SK-N-SH (cell line): Measurements from ENCODE around the gene KRT23. TPM values are rescaled to one million over a fixed set of nuclear protein-coding genes. Genes with fewer than 3 reads are reported as not detected.

Source experiments
- CTCF ChIA-PET: fragments of 300-600, 350-600 bp; formaldehyde crosslinking; extraction: SDS; loops from one replicate; lab custom pipeline; 2021; lab: Yijun Ruan, JAX
- POLR2A ChIA-PET: fragments of 350-600 bp; sonication (Branson Sonifier 250); formaldehyde crosslinking; extraction: SDS; loops from one replicate; lab custom pipeline; 2020; ENCODE audit warnings: antibody characterized with exemption, inconsistent platforms; lab: Yijun Ruan, JAX
- DNase-seq: peaks from one replicate; pipeline ENCODE4 v3.0.0; 2012
- H2AFZ ChIP-seq: fragments of 200-600 bp; sonication (generic); 2 replicates; pipeline ENCODE4 v1.8.1; 2016; ENCODE audit warnings: antibody characterized with exemption, mild to moderate bottlenecking, low read depth
- H3F3A ChIP-seq: fragments of 200-600 bp; sonication (generic); replicated peaks from 2 replicates; pipeline ENCODE3; 2016; ENCODE audit warnings: antibody characterized with exemption, mild to moderate bottlenecking; ENCODE audit not compliant: insufficient read depth
- H3K27ac ChIP-seq, 2 experiments: fragments of 200-500 bp in 1 of 2; fragments of 200-600 bp in 1 of 2; sonication (Bioruptor generic) in 1 of 2; sonication (generic), shearing (Covaris generic) in 1 of 2; 2 replicates each; pipeline versions ENCODE4 v1.5.1 to v1.6.1; 2014 to 2016; ENCODE audit warnings: low read depth in 2 of 2, inconsistent platforms in 1 of 2, low read length in 1 of 2, mild to moderate bottlenecking in 1 of 2, mixed read lengths in 1 of 2
- H3K27me3 ChIP-seq: fragments of 200-600 bp; sonication (generic), shearing (Covaris generic); 2 replicates; pipeline ENCODE4 v1.6.1; 2016; ENCODE audit warnings: mixed run types; ENCODE audit not compliant: insufficient read depth
- H3K36me3 ChIP-seq, 2 experiments: fragments of 200-500 bp in 1 of 2; fragments of 200-600 bp in 1 of 2; sonication (Bioruptor generic) in 1 of 2; sonication (generic) in 1 of 2; replicated peaks in 1 of 2; 2 replicates each; pipeline versions ENCODE3 to v1.5.1; 2014 to 2016; ENCODE audit warnings: low read length in 1 of 2, mild to moderate bottlenecking in 1 of 2; ENCODE audit not compliant: insufficient read depth in 2 of 2, control insufficient read depth in 1 of 2
- H3K4me1 ChIP-seq, 2 experiments: fragments of 200-500 bp in 1 of 2; fragments of 200-600 bp in 1 of 2; sonication (Bioruptor generic) in 1 of 2; sonication (generic), shearing (Covaris generic) in 1 of 2; 2 replicates each; pipeline versions ENCODE4 v1.5.1 to v1.6.1; 2014 to 2016; ENCODE audit warnings: low read depth in 1 of 2, low read length in 1 of 2, mixed run types in 1 of 2; ENCODE audit not compliant: insufficient read depth in 2 of 2, control insufficient read depth in 1 of 2
- H3K4me2 ChIP-seq: fragments of 200-600 bp; sonication (generic), shearing (Covaris generic); 2 replicates; pipeline ENCODE4 v1.6.1; 2017; ENCODE audit warnings: mixed run types
- H3K4me3 ChIP-seq, 2 experiments: fragments of 200-500 bp in 1 of 2; fragments of 200-600 bp in 1 of 2; sonication (Bioruptor generic) in 1 of 2; sonication (generic), shearing (Covaris generic) in 1 of 2; 2 replicates each; pipeline versions ENCODE4 v1.5.1 to v1.8.1; 2014 to 2016; ENCODE audit warnings: low read depth in 2 of 2, inconsistent platforms in 1 of 2, low read length in 1 of 2, mild to moderate bottlenecking in 1 of 2, mixed read lengths in 1 of 2, moderate library complexity in 1 of 2
- H3K79me2 ChIP-seq: fragments of 200-600 bp; sonication (generic); 2 replicates; pipeline ENCODE4 v1.8.1; 2017; ENCODE audit warnings: mild to moderate bottlenecking; ENCODE audit not compliant: insufficient read depth
- H3K9ac ChIP-seq: fragments of 200-600 bp; sonication (generic); 2 replicates; pipeline ENCODE4 v1.6.1; 2017; ENCODE audit warnings: mixed run types
- H3K9me2 ChIP-seq: fragments of 200-600 bp; sonication (generic); 2 replicates; pipeline ENCODE4 v1.6.1; 2017; ENCODE audit warnings: mixed run types
- H3K9me3 ChIP-seq: fragments of 200-600 bp; sonication (generic); 2 replicates; pipeline ENCODE4 v1.6.1; 2017; ENCODE audit warnings: mixed run types, mild to moderate bottlenecking, moderate library complexity
- H4K20me1 ChIP-seq: fragments of 200-600 bp; sonication (generic); 2 replicates; pipeline ENCODE4 v1.6.1; 2017; ENCODE audit warnings: mild to moderate bottlenecking, mixed run types; ENCODE audit not compliant: insufficient read depth
- CHD2 ChIP-seq: fragments of 150-350 bp; IDR thresholded peaks from 2 replicates; pipeline ENCODE4 v1.6.1; 2018; ENCODE audit warnings: low read length; ENCODE audit not compliant: partially characterized antibody
- ELF1 ChIP-seq: IDR thresholded peaks from 2 replicates; pipeline ENCODE4 v1.4.0; 2012
- EP300 ChIP-seq, 2 experiments: IDR thresholded peaks; 2 replicates each; pipeline versions ENCODE4 v1.4.0 to v1.6.1; 2012; ENCODE audit warnings: borderline replicate concordance in 1 of 2, low read depth in 1 of 2, low read length in 1 of 2
- FOSL2 ChIP-seq: IDR thresholded peaks from 2 replicates; pipeline ENCODE4 v1.4.0; 2012; ENCODE audit warnings: low read depth, mild to moderate bottlenecking, moderate library complexity, borderline replicate concordance
- FOXJ3 ChIP-seq: sonication (generic); formaldehyde crosslinking; IDR thresholded peaks from 2 replicates; pipeline ENCODE4 v1.5.1; 2020; ENCODE audit warnings: mild to moderate bottlenecking, missing genetic modification reagents
- FOXM1 ChIP-seq: IDR thresholded peaks from 2 replicates; pipeline ENCODE4 v1.4.0; 2012; ENCODE audit warnings: low read depth, mild to moderate bottlenecking
- GABPA ChIP-seq: IDR thresholded peaks from 2 replicates; pipeline ENCODE4 v1.4.0; 2012; ENCODE audit warnings: low read depth, mild to moderate bottlenecking
- JUND ChIP-seq: IDR thresholded peaks from 2 replicates; pipeline ENCODE4 v1.4.0; 2012
- RCOR1 ChIP-seq: fragments of 150-350 bp; IDR thresholded peaks from 2 replicates; pipeline ENCODE4 v1.6.1; 2017; ENCODE audit warnings: antibody characterized with exemption, low read length
- RFX5 ChIP-seq: IDR thresholded peaks from 2 replicates; pipeline ENCODE4 v1.6.1; 2012; ENCODE audit warnings: mild to moderate bottlenecking, improper control_type of control experiment, low read length
- SIN3A ChIP-seq: IDR thresholded peaks from 2 replicates; pipeline ENCODE4 v1.6.1; 2012; ENCODE audit warnings: low read depth, mild to moderate bottlenecking, low read length, moderate library complexity, borderline replicate concordance
- TAF1 ChIP-seq: IDR thresholded peaks from 2 replicates; pipeline ENCODE4 v1.6.1; 2012; ENCODE audit warnings: low read depth, mild to moderate bottlenecking, low read length, moderate library complexity, borderline replicate concordance
- TCF12 ChIP-seq: IDR thresholded peaks from 2 replicates; pipeline ENCODE4 v1.4.0; 2012
- TEAD4 ChIP-seq: IDR thresholded peaks from 2 replicates; pipeline ENCODE4 v1.4.0; 2012; ENCODE audit warnings: mild to moderate bottlenecking, borderline replicate concordance; ENCODE audit not compliant: insufficient read depth
- YY1 ChIP-seq: IDR thresholded peaks from 2 replicates; pipeline ENCODE4 v1.4.0; 2012; ENCODE audit warnings: low read depth, mild to moderate bottlenecking
- WGBS: methylation state at CpG from one replicate; pipeline ENCODE4 v1.1.6; 2017; ENCODE audit warnings: low lambda C conversion rate; 5-methylcytosine and 5-hydroxymethylcytosine counted together
- polyA plus RNA-seq, 3 experiments: library from polyadenylated mRNA; depleted of rRNA; stranded (reverse); fragments of >200 nt; gene quantifications; 2 replicates each; pipeline ENCODE4 v1.2.3, GENCODE V29; 2012
- TF ChIP-seq, protein P1 (sequence below): IDR thresholded peaks from 2 replicates; pipeline ENCODE4 v1.6.1; 2012; ENCODE audit warnings: mild to moderate bottlenecking, low read depth, low read length, moderate library complexity
- TF ChIP-seq, protein P2 (sequence below): fragments of 150-350 bp; IDR thresholded peaks from 2 replicates; pipeline ENCODE4 v1.6.1; 2017; ENCODE audit warnings: antibody characterized with exemption, low read length, low read depth, borderline replicate concordance
- TF ChIP-seq, protein P3 (sequence below): IDR thresholded peaks from 2 replicates; pipeline ENCODE4 v1.4.0; 2012; ENCODE audit warnings: low read depth, borderline replicate concordance
- TF ChIP-seq, protein P4 (sequence below): IDR thresholded peaks from 2 replicates; pipeline ENCODE4; 2012
- TF ChIP-seq, protein P5 (sequence below): fragments of 150-350 bp; IDR thresholded peaks from 2 replicates; pipeline ENCODE4 v1.6.1; 2016; ENCODE audit warnings: mild to moderate bottlenecking, low read depth, low read length

KRT23 gene
- polyA plus RNA-seq, 1 of the 3 experiments (the other 2 are of a cell fraction) = not detected

DNA sequence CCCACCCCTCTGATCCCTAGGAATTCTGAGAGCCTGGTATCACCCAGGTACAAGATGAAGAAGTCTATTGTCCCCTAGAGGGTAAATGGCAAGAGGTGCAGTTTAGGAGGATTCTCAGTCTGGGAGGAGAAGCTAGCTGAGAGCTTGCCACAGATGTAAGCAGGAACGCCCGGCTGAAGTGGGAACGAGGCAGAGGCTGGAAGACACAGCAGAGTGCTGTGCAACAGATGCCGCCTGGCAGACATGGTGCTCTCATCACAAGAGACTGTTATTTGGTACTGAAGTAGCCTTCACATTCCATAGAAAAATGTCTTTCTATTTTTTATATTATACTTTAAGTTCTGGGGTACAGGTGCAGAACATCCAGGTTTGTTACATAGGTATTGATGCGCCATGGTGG lies 32.1 kb downstream of the KRT23 start:
- Histone ChIP-seq H3K27ac (no peak overlapping the region), H3K9me2 (no peaks in the 10 kb centered on the region), H3K4me2 (no peak overlapping the region), H3K79me2 (no peaks in the 10 kb centered on the region), H3K4me3 (no peak overlapping the region), H3K27me3 (peaks cover 29% of the 10 kb centered on the region; the same call in 1 of the 2 replicates), H3K36me3 (no peaks in the 10 kb centered on the region), H3K4me1 (peaks cover 0 to 20% of the 10 kb centered on the region in 2 experiments; a peak in 3 of 4 replicates), H3F3A (peaks cover 16% of the 10 kb centered on the region), H3K9me3 (no peaks in the 10 kb centered on the region), H4K20me1 (no peaks in the 10 kb centered on the region), H2AFZ (no peak overlapping the region), H3K9ac (no peak overlapping the region)
- no peak for DNase-seq
- no peak for TF ChIP-seq FOSL2
- no peak for TF ChIP-seq YY1
- no peak for TF ChIP-seq RCOR1
- TF ChIP-seq, protein P1, sequence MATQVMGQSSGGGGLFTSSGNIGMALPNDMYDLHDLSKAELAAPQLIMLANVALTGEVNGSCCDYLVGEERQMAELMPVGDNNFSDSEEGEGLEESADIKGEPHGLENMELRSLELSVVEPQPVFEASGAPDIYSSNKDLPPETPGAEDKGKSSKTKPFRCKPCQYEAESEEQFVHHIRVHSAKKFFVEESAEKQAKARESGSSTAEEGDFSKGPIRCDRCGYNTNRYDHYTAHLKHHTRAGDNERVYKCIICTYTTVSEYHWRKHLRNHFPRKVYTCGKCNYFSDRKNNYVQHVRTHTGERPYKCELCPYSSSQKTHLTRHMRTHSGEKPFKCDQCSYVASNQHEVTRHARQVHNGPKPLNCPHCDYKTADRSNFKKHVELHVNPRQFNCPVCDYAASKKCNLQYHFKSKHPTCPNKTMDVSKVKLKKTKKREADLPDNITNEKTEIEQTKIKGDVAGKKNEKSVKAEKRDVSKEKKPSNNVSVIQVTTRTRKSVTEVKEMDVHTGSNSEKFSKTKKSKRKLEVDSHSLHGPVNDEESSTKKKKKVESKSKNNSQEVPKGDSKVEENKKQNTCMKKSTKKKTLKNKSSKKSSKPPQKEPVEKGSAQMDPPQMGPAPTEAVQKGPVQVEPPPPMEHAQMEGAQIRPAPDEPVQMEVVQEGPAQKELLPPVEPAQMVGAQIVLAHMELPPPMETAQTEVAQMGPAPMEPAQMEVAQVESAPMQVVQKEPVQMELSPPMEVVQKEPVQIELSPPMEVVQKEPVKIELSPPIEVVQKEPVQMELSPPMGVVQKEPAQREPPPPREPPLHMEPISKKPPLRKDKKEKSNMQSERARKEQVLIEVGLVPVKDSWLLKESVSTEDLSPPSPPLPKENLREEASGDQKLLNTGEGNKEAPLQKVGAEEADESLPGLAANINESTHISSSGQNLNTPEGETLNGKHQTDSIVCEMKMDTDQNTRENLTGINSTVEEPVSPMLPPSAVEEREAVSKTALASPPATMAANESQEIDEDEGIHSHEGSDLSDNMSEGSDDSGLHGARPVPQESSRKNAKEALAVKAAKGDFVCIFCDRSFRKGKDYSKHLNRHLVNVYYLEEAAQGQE = no peak
- TF ChIP-seq, protein P2, sequence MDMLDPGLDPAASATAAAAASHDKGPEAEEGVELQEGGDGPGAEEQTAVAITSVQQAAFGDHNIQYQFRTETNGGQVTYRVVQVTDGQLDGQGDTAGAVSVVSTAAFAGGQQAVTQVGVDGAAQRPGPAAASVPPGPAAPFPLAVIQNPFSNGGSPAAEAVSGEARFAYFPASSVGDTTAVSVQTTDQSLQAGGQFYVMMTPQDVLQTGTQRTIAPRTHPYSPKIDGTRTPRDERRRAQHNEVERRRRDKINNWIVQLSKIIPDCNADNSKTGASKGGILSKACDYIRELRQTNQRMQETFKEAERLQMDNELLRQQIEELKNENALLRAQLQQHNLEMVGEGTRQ = no peak
- TF ChIP-seq, protein P3, sequence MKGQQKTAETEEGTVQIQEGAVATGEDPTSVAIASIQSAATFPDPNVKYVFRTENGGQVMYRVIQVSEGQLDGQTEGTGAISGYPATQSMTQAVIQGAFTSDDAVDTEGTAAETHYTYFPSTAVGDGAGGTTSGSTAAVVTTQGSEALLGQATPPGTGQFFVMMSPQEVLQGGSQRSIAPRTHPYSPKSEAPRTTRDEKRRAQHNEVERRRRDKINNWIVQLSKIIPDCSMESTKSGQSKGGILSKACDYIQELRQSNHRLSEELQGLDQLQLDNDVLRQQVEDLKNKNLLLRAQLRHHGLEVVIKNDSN = no peak
- no peak for TF ChIP-seq JUND
- TF ChIP-seq TEAD4 = no peak
- TF ChIP-seq TCF12 = no peak
- no peak for TF ChIP-seq EP300 (IDR thresholded peaks at IDR 0.05; ENCODE audit: borderline replicate concordance in 1 of 2, low read depth in 1 of 2, low read length in 1 of 2)
- TF ChIP-seq, protein P4, sequence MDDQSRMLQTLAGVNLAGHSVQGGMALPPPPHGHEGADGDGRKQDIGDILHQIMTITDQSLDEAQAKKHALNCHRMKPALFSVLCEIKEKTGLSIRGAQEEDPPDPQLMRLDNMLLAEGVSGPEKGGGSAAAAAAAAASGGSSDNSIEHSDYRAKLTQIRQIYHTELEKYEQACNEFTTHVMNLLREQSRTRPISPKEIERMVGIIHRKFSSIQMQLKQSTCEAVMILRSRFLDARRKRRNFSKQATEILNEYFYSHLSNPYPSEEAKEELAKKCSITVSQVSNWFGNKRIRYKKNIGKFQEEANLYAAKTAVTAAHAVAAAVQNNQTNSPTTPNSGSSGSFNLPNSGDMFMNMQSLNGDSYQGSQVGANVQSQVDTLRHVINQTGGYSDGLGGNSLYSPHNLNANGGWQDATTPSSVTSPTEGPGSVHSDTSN = no peak
- no peak for TF ChIP-seq ELF1
- no peak for TF ChIP-seq SIN3A
- no peak for TF ChIP-seq CHD2
- TF ChIP-seq, protein P5, sequence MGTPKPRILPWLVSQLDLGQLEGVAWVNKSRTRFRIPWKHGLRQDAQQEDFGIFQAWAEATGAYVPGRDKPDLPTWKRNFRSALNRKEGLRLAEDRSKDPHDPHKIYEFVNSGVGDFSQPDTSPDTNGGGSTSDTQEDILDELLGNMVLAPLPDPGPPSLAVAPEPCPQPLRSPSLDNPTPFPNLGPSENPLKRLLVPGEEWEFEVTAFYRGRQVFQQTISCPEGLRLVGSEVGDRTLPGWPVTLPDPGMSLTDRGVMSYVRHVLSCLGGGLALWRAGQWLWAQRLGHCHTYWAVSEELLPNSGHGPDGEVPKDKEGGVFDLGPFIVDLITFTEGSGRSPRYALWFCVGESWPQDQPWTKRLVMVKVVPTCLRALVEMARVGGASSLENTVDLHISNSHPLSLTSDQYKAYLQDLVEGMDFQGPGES = no peak
- TF ChIP-seq RFX5 = no peak
- TF ChIP-seq FOXM1 = no peak
- no peak for TF ChIP-seq TAF1
- TF ChIP-seq GABPA = no peak
- no peak for TF ChIP-seq FOXJ3 (CRISPR knock-in tag)
- ChIA-PET POLR2A (no interaction called here), CTCF (interaction anchor here (3.0 kb wide), 1 partner anchor 644 kb away, joined by 16 read pairs; no protein-coding TSS in a partner anchor)
- 19% methylated on average over 5 of the region's 5 CpGs for WGBS
